ENCODE data around the gene FBXO2.

FBXO2 gene

GRCh38 chr1:11682287-11682771, 28.1 kb upstream of the FBXO2 start:
- no peak for DNase-seq (ENCODE audit: low read depth)

GRCh38 chr1:11681071-11681771, 27.0 kb upstream of the FBXO2 start, which contains the start of gene MAD2L2:
Gene MAD2L2 (minus strand): TSS chr1:11681148. CDS start chr1:11680601, 547 bp downstream.
- peak; percentile 86 for DNase-seq (ENCODE audit: low read depth)

GRCh38 chr1:11680270-11681070, 26.2 kb upstream of the FBXO2 start:
- no peak for DNase-seq (ENCODE audit: low read depth)

GRCh38 chr1:11678442-11678841, 24.2 kb upstream of the FBXO2 start:
- no peak for DNase-seq (ENCODE audit: low read depth)

GRCh38 chr1:11676386-11677103, 22.3 kb upstream of the FBXO2 start:
- no peak for DNase-seq (ENCODE audit: low read depth)

GRCh38 chr1:11675325-11675724, 21.1 kb upstream of the FBXO2 start:
- no peak for DNase-seq (ENCODE audit: low read depth)

GRCh38 chr1:11674488-11674887, 20.3 kb upstream of the FBXO2 start:
- no peak for DNase-seq (ENCODE audit: low read depth)

GRCh38 chr1:11673089-11673769, 19.0 kb upstream of the FBXO2 start:
- DNase-seq (ENCODE audit: low read depth): no peak

GRCh38 chr1:11671544-11672286, 17.5 kb upstream of the FBXO2 start:
- no peak for DNase-seq (ENCODE audit: low read depth)

GRCh38 chr1:11671205-11671543, 16.9 kb upstream of the FBXO2 start:
- no peak for DNase-seq (ENCODE audit: low read depth)

- no peak for DNase-seq (ENCODE audit: low read depth)
Observed at GRCh38 chr1:11670747-11671146, 16.5 kb upstream of the FBXO2 start.

GRCh38 chr1:11668516-11668915, 14.3 kb upstream of the FBXO2 start:
- no peak for DNase-seq (ENCODE audit: low read depth)

- peak; percentile 55 for DNase-seq (ENCODE audit: low read depth)
Observed at GRCh38 chr1:11664336-11665065, 10.3 kb upstream of the FBXO2 start.

GRCh38 chr1:11661103-11661502, 6.9 kb upstream of the FBXO2 start:
- no peak for DNase-seq (ENCODE audit: low read depth)

GRCh38 chr1:11659748-11660147, 5.5 kb upstream of the FBXO2 start:
- no peak for DNase-seq (ENCODE audit: low read depth)

GRCh38 chr1:11658542-11658941, 4.3 kb upstream of the FBXO2 start:
- DNase-seq (ENCODE audit: low read depth): no peak

- no peak for DNase-seq (ENCODE audit: low read depth)
Observed at GRCh38 chr1:11657654-11658053, 3.4 kb upstream of the FBXO2 start.

- no peak for DNase-seq (ENCODE audit: low read depth)
Observed at GRCh38 chr1:11654939-11655808, 945 bp upstream of the FBXO2 start.

GRCh38 chr1:11653861-11654136, 430 bp downstream of the FBXO2 start:
- DNase-seq (ENCODE audit: low read depth): no peak
